Prostate gland (tissue), 2 donors: Measurements from ENCODE around the gene SLIT3.
"Not testable (repeated sequence)": the region's sequence is repeated elsewhere in the genome, so short reads cannot be mapped to it uniquely, and the experiment has no call there.

Experiments used
- POLR2A ChIP-seq: fragments of 450-650 bp; IDR thresholded peaks from one replicate; pipeline ENCODE4 v1.6.1; 2016; ENCODE audit warnings: antibody characterized with exemption, mild to moderate bottlenecking
- TF ChIP-seq, protein P1 (sequence below), 4 experiments: fragments of 200-600 bp in 2 of 4; fragments of 450-650 bp in 2 of 4; sonication (generic) in 2 of 4; IDR thresholded peaks; 1 replicate in 3 of 4; 2 replicates in 1 of 4; pipeline ENCODE4 v1.5.1; 2016 to 2019; ENCODE audit warnings: antibody characterized with exemption in 4 of 4, mild to moderate bottlenecking in 2 of 4, moderate library complexity in 2 of 4

DNA sequence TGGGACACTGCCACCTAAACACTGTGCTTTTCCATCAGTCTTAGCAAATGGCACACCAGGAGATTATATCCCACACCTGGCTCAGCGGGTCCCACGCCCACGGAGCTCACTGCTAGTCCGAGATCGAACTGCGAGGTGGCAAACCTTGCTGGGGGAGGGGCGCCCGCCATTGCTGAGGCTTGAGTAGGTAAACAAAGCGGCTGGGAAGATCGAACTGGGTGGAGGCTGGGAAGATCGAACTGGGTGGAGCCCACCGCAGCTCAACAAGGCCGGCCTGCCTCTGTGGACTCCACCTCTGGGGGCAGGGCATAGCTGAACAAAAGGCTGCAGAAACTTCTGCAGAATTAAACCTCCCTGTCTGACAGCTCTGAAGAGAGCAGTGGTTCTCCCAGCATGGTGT is 670.0 kb downstream of the SLIT3 start:
- not testable (repeated sequence) for TF ChIP-seq POLR2A
- TF ChIP-seq, protein P1, sequence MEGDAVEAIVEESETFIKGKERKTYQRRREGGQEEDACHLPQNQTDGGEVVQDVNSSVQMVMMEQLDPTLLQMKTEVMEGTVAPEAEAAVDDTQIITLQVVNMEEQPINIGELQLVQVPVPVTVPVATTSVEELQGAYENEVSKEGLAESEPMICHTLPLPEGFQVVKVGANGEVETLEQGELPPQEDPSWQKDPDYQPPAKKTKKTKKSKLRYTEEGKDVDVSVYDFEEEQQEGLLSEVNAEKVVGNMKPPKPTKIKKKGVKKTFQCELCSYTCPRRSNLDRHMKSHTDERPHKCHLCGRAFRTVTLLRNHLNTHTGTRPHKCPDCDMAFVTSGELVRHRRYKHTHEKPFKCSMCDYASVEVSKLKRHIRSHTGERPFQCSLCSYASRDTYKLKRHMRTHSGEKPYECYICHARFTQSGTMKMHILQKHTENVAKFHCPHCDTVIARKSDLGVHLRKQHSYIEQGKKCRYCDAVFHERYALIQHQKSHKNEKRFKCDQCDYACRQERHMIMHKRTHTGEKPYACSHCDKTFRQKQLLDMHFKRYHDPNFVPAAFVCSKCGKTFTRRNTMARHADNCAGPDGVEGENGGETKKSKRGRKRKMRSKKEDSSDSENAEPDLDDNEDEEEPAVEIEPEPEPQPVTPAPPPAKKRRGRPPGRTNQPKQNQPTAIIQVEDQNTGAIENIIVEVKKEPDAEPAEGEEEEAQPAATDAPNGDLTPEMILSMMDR (IDR thresholded peaks at IDR 0.05) = not testable (repeated sequence)
